ENCODE measurements around the gene RGS18. TPM values are rescaled to one million over a fixed set of nuclear protein-coding genes. Genes with fewer than 3 reads are reported as not detected.

Gene RGS18
- total and polyA plus RNA-seq, 2 of the 13 experiments (the other 11 are each of a cell fraction or from before 2014, with no cell fraction given): not detected

DNA sequence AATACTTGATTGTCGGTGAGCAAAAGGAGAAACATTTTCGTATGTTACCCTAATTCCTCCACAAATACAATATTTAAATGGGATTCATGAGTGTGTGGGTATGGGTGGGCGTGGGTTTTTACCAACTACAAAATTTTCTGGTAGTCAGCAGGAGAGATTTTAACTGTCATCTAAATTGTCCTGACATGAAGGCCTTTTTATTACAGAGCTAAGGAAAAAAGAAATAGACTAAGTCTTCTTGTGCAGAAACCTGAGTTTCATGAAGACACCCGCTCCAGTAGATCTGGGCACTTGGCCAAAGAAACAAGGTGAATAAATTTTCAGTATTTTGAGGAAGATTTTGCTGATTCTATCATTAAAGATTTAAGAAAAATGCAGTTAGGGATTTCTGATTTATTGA, 752 bp downstream of the RGS18 start:
- H3K4me3 ChIP-seq (replicated peaks in 1 of 3; ENCODE audit: insufficient read depth in 1 of 3, low read depth in 2 of 3, low read length in 3 of 3): no peak overlapping the region
- no peaks in the 10 kb centered on the region for H3K27me3 ChIP-seq (ENCODE audit: control insufficient read depth in 1 of 2, insufficient read depth in 2 of 2, low read length in 2 of 2)
- DNase-seq (ENCODE audit: low spot score) (no peak), ATAC-seq (no peak), FAIRE-seq (no peak)
- BruUV-seq (replicated peaks): no TSS peak
- no peak overlapping the region for H3K4me2 ChIP-seq (ENCODE audit: low read depth, low read length)
- H3K27ac ChIP-seq (ENCODE audit: extremely low read length, insufficient read depth, low read length): no peak overlapping the region
- no peak overlapping the region for H3K9ac ChIP-seq (ENCODE audit: insufficient read depth, low read depth, low read length)
- H3K36me3 ChIP-seq (replicated peaks in 1 of 2; ENCODE audit: control insufficient read depth in 1 of 2, insufficient read depth in 2 of 2, low read length in 2 of 2): no peaks in the 10 kb centered on the region
- in situ Hi-C loops (cut with HindIII; ENCODE audit: extremely low pct_ligation_motif_present, low pct_unique_long_range_greater_than_20kb) (no loop called here), intact Hi-C loops (cut with micrococcal nuclease; ENCODE audit: unreplicated experiment) (no loop called here)
- CTCF ChIA-PET (ENCODE audit: low intra/inter-chr PET ratio, low total read pairs): no interaction called here
- 1% methylated on average over 4 of the region's 4 CpGs for WGBS (ENCODE audit: low lambda C conversion rate)
- POLR2A ChIA-PET: no interaction called here
- no peaks in the 10 kb centered on the region for H3K4me1 ChIP-seq (ENCODE audit: insufficient read depth, low read length)
- H2AFZ ChIP-seq (ENCODE audit: low read length): no peak overlapping the region
- H4K20me1 ChIP-seq (ENCODE audit: insufficient read depth, low read length): no peaks in the 10 kb centered on the region
- H3K9me3 ChIP-seq (ENCODE audit: low read length): no peaks in the 10 kb centered on the region
- no peaks in the 10 kb centered on the region for H3K79me2 ChIP-seq (ENCODE audit: insufficient read depth, low read length)
- no peak for TF ChIP-seq ZNF484 (CRISPR knock-in tag; IDR thresholded peaks at IDR 0.05; ENCODE audit: borderline replicate concordance, low read depth)
- TF ChIP-seq, protein P1, sequence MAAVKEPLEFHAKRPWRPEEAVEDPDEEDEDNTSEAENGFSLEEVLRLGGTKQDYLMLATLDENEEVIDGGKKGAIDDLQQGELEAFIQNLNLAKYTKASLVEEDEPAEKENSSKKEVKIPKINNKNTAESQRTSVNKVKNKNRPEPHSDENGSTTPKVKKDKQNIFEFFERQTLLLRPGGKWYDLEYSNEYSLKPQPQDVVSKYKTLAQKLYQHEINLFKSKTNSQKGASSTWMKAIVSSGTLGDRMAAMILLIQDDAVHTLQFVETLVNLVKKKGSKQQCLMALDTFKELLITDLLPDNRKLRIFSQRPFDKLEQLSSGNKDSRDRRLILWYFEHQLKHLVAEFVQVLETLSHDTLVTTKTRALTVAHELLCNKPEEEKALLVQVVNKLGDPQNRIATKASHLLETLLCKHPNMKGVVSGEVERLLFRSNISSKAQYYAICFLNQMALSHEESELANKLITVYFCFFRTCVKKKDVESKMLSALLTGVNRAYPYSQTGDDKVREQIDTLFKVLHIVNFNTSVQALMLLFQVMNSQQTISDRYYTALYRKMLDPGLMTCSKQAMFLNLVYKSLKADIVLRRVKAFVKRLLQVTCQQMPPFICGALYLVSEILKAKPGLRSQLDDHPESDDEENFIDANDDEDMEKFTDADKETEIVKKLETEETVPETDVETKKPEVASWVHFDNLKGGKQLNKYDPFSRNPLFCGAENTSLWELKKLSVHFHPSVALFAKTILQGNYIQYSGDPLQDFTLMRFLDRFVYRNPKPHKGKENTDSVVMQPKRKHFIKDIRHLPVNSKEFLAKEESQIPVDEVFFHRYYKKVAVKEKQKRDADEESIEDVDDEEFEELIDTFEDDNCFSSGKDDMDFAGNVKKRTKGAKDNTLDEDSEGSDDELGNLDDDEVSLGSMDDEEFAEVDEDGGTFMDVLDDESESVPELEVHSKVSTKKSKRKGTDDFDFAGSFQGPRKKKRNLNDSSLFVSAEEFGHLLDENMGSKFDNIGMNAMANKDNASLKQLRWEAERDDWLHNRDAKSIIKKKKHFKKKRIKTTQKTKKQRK (IDR thresholded peaks at IDR 0.05; ENCODE audit: low read length): no peak
- TF ChIP-seq, protein P2, sequence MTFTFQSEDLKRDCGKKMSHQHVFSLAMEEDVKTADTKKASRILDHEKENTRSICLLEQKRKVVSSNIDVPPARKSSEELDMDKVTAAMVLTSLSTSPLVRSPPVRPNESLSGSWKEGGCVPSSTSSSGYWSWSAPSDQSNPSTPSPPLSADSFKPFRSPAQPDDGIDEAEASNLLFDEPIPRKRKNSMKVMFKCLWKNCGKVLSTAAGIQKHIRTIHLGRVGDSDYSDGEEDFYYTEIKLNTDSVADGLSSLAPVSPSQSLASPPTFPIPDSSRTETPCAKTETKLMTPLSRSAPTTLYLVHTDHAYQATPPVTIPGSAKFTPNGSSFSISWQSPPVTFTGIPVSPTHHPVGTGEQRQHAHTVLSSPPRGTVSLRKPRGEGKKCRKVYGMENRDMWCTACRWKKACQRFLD (CRISPR knock-in tag; IDR thresholded peaks at IDR 0.05; ENCODE audit: borderline replicate concordance): no peak
- no peak for TF ChIP-seq SMARCE1 (IDR thresholded peaks at IDR 0.05; ENCODE audit: borderline replicate concordance)
- TF ChIP-seq ZNF232 (CRISPR knock-in tag; IDR thresholded peaks at IDR 0.05; ENCODE audit: borderline replicate concordance): no peak
- TF ChIP-seq ZNF124 (CRISPR knock-in tag; IDR thresholded peaks at IDR 0.05): no peak
- TF ChIP-seq ZFY (CRISPR knock-in tag; IDR thresholded peaks at IDR 0.05): no peak
- no peak for TF ChIP-seq ZNF292 (CRISPR knock-in tag; IDR thresholded peaks at IDR 0.05; ENCODE audit: borderline replicate concordance, low read depth)
- no peak for TF ChIP-seq ZNF616 (CRISPR knock-in tag; IDR thresholded peaks at IDR 0.05; ENCODE audit: low read depth)
- no peak for TF ChIP-seq ZSCAN21 (CRISPR knock-in tag; IDR thresholded peaks at IDR 0.05; ENCODE audit: borderline replicate concordance)
- TF ChIP-seq ZNF282 (IDR thresholded peaks at IDR 0.05; ENCODE audit: partially characterized antibody): no peak
- no peak for TF ChIP-seq ATF7-NPFF (CRISPR knock-in tag; IDR thresholded peaks at IDR 0.05; ENCODE audit: low read depth)
- no peak for TF ChIP-seq KAT2B (IDR thresholded peaks at IDR 0.05; ENCODE audit: borderline replicate concordance, low read depth, low read length)
- no peak for TF ChIP-seq MIER3 (CRISPR knock-in tag; IDR thresholded peaks at IDR 0.05; ENCODE audit: borderline replicate concordance)
- TF ChIP-seq, protein P3, sequence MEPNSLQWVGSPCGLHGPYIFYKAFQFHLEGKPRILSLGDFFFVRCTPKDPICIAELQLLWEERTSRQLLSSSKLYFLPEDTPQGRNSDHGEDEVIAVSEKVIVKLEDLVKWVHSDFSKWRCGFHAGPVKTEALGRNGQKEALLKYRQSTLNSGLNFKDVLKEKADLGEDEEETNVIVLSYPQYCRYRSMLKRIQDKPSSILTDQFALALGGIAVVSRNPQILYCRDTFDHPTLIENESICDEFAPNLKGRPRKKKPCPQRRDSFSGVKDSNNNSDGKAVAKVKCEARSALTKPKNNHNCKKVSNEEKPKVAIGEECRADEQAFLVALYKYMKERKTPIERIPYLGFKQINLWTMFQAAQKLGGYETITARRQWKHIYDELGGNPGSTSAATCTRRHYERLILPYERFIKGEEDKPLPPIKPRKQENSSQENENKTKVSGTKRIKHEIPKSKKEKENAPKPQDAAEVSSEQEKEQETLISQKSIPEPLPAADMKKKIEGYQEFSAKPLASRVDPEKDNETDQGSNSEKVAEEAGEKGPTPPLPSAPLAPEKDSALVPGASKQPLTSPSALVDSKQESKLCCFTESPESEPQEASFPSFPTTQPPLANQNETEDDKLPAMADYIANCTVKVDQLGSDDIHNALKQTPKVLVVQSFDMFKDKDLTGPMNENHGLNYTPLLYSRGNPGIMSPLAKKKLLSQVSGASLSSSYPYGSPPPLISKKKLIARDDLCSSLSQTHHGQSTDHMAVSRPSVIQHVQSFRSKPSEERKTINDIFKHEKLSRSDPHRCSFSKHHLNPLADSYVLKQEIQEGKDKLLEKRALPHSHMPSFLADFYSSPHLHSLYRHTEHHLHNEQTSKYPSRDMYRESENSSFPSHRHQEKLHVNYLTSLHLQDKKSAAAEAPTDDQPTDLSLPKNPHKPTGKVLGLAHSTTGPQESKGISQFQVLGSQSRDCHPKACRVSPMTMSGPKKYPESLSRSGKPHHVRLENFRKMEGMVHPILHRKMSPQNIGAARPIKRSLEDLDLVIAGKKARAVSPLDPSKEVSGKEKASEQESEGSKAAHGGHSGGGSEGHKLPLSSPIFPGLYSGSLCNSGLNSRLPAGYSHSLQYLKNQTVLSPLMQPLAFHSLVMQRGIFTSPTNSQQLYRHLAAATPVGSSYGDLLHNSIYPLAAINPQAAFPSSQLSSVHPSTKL (CRISPR knock-in tag; IDR thresholded peaks at IDR 0.05): no peak
- TF ChIP-seq, protein P4, sequence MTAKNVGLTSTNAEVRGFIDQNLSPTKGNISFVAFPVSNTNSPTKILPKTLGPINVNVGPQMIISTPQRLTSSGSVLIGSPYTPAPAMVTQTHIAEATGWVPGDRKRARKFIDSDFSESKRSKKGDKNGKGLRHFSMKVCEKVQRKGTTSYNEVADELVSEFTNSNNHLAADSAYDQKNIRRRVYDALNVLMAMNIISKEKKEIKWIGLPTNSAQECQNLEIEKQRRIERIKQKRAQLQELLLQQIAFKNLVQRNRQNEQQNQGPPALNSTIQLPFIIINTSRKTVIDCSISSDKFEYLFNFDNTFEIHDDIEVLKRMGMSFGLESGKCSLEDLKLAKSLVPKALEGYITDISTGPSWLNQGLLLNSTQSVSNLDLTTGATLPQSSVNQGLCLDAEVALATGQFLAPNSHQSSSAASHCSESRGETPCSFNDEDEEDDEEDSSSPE (CRISPR knock-in tag; IDR thresholded peaks at IDR 0.05): no peak
